Neural cell (in vitro differentiated cells): ENCODE data around the gene SDHAF2. TPM values are rescaled to one million over a fixed set of nuclear protein-coding genes. Genes with fewer than 3 reads are reported as not detected.

Experiments
- H2AFZ ChIP-seq: fragments of 200-600, 300-800 bp; sonication (generic), shearing (Covaris generic); 2 replicates; pipeline ENCODE4 v1.6.0; 2014; ENCODE audit warnings: low read depth, mild to moderate bottlenecking, antibody characterized with exemption, low read length, moderate library complexity
- H3F3A ChIP-seq: fragments of 200-600 bp; shearing (Covaris generic); 2 replicates; pipeline ENCODE4 v1.6.1; 2016; ENCODE audit warnings: mild to moderate bottlenecking, moderate library complexity, mixed read lengths, antibody characterized with exemption, low read length; ENCODE audit not compliant: insufficient read depth, poor library complexity, severe bottlenecking
- H3K27ac ChIP-seq: fragments of 200-600, 300-800 bp; sonication (generic), shearing (Covaris generic); 2 replicates; pipeline ENCODE4 v1.5.1; 2014; ENCODE audit warnings: mild to moderate bottlenecking, low read length, moderate library complexity
- H3K27me3 ChIP-seq: fragments of 300-800, 200-600 bp; sonication (generic), shearing (Covaris generic); 2 replicates; pipeline ENCODE4 v1.6.0; 2014; ENCODE audit warnings: mild to moderate bottlenecking, low read depth, low read length, moderate library complexity; ENCODE audit not compliant: insufficient read depth
- H3K36me3 ChIP-seq: fragments of 300-800, 200-600 bp; sonication (generic), shearing (Covaris generic); 2 replicates; pipeline ENCODE4 v1.5.1; 2014; ENCODE audit warnings: mild to moderate bottlenecking, antibody characterized with exemption, low read length, moderate library complexity; ENCODE audit not compliant: insufficient read depth
- H3K4me2 ChIP-seq: fragments of 300-800, 200-600 bp; sonication (generic), shearing (Covaris generic); 2 replicates; pipeline ENCODE4 v1.6.0; 2014; ENCODE audit warnings: mild to moderate bottlenecking, low read length
- H3K4me3 ChIP-seq: fragments of 300-800, 200-600 bp; sonication (generic), shearing (Covaris generic); 2 replicates; pipeline ENCODE4 v1.5.1; 2014; ENCODE audit warnings: mild to moderate bottlenecking, low read length, moderate library complexity
- H3K79me2 ChIP-seq: fragments of 200-600 bp; shearing (Covaris generic); replicated peaks from 2 replicates; pipeline ENCODE4 v1.6.0; 2014; ENCODE audit warnings: mild to moderate bottlenecking, low read length, moderate library complexity; ENCODE audit not compliant: insufficient read depth
- H3K9ac ChIP-seq: fragments of 300-800, 200-600 bp; sonication (generic), shearing (Covaris generic); 2 replicates; pipeline ENCODE4 v1.6.1; 2016; ENCODE audit warnings: mild to moderate bottlenecking, low read length, mixed read lengths
- H3K9me2 ChIP-seq: fragments of 200-600 bp; shearing (Covaris generic); 2 replicates; pipeline ENCODE4 v1.6.1; 2016; ENCODE audit warnings: mild to moderate bottlenecking, low read length, mixed read lengths; ENCODE audit not compliant: insufficient read depth
- H3K9me3 ChIP-seq: fragments of 200-600, 300-800 bp; sonication (generic), shearing (Covaris generic); 2 replicates; pipeline ENCODE4 v1.6.1; 2016; ENCODE audit warnings: mild to moderate bottlenecking, mixed run types, low read length, moderate library complexity, mixed read lengths
- H4K20me1 ChIP-seq: fragments of 200-600 bp; shearing (Covaris generic); 2 replicates; pipeline ENCODE4 v1.6.1; 2016; ENCODE audit warnings: mild to moderate bottlenecking, mixed run types; ENCODE audit not compliant: insufficient read depth
- EP300 ChIP-seq: fragments of 450-650 bp; conservative IDR thresholded peaks from 2 replicates; pipeline ENCODE4 v1.6.1; 2014; ENCODE audit warnings: antibody characterized with exemption, mild to moderate bottlenecking, moderate library complexity; ENCODE audit not compliant: poor library complexity, severe bottlenecking
- EZH2 ChIP-seq: fragments of 200-600, 300-800 bp; shearing (Covaris generic), sonication (generic); IDR thresholded peaks from 2 replicates; pipeline ENCODE4 v1.6.1; 2014; ENCODE audit warnings: antibody characterized with exemption, low read length, borderline replicate concordance, mild to moderate bottlenecking; ENCODE audit not compliant: insufficient read depth, poor library complexity, severe bottlenecking
- MXI1 ChIP-seq: fragments of 450-650 bp; conservative IDR thresholded peaks from 2 replicates; pipeline ENCODE4 v1.6.1; 2014; ENCODE audit warnings: antibody characterized with exemption, mild to moderate bottlenecking; ENCODE audit not compliant: poor library complexity, severe bottlenecking
- POLR2AphosphoS5 ChIP-seq: IDR thresholded peaks from 2 replicates; pipeline ENCODE4 v1.6.1; 2012
- RAD21 ChIP-seq: fragments of 450-650 bp; conservative IDR thresholded peaks from 2 replicates; pipeline ENCODE4 v1.6.1; 2014; ENCODE audit warnings: antibody characterized with exemption, mild to moderate bottlenecking, moderate library complexity
- SMC3 ChIP-seq: fragments of 450-650 bp; conservative IDR thresholded peaks from 2 replicates; pipeline ENCODE4 v1.6.1; 2014; ENCODE audit warnings: antibody characterized with exemption, mild to moderate bottlenecking, moderate library complexity; ENCODE audit not compliant: poor library complexity
- TAF1 ChIP-seq: IDR thresholded peaks from 2 replicates; pipeline ENCODE4 v1.6.1; 2012; ENCODE audit warnings: low read depth
- polyA plus RNA-seq: library from polyadenylated mRNA; depleted of rRNA; stranded (reverse); fragments of >200 nt; gene quantifications from 2 replicates; pipeline ENCODE4 v1.2.3, GENCODE V29; 2014
- TF ChIP-seq, protein P1 (sequence below): fragments of 450-650 bp; IDR thresholded peaks from 2 replicates; pipeline ENCODE4 v1.5.1; 2014; ENCODE audit warnings: antibody characterized with exemption, mild to moderate bottlenecking, moderate library complexity; ENCODE audit not compliant: poor library complexity, severe bottlenecking
- TF ChIP-seq, protein P2 (sequence below): IDR thresholded peaks from 2 replicates; pipeline ENCODE4 v1.6.1; 2012; ENCODE audit warnings: borderline replicate concordance

Gene SDHAF2
- polyA plus RNA-seq, 1 donor from 2014 or later: 54.5 TPM

DNA sequence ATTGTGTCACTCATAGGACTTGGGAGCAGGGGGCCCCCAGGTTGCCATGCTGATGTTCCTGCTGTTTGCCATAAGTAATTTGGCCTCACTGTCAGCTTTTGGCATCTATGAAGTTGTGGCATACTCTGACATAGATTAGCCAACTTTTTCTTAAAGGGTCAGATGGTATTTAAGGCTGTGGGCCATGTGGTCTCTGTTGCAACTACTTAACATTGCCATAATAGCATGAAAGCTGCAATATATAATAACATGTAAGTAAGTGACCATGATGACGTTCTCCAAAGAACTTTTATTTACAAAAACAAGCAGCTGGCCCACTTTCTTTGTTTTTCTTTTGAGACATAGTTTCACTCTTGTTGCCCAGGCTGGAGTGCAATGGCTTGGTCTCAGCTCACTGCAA lies 39.8 kb upstream of the SDHAF2 start:
- no peak overlapping the region for H3K4me2 ChIP-seq

DNA sequence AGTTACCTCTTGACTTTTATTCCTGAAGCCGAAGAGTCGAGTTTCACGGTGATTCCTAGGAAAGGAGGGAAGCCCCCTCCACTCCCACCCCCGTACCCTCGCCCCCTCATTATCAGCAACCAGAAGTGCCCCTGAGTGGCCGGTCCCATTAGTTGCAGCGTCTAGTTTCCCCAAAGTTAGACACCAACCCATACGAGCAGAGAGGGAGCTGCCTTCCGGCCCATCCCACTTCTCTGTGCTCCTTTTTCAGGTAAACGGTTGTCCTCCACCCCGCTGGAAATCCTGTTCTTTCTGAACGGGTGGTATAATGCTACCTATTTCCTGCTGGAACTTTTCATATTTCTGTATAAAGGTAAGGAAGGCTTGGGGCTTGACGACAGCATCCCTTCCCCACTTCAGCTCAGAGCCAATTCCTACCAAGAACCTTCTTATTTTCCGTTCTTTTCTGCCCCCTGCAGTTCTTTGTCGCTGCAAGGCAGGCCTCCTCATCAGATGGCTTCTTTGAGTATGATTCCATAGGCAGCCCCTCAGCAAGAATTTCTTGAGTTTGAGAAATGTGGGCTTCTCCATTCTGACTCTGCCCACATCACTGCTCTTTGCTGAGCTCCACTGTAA lies 36.8 kb upstream of the SDHAF2 start:
- no peaks in the 10 kb centered on the region for H4K20me1 ChIP-seq
- no peaks in the 10 kb centered on the region for H3K9me3 ChIP-seq
- no peaks in the 10 kb centered on the region for H3K27me3 ChIP-seq
- no peaks in the 10 kb centered on the region for H3K79me2 ChIP-seq
- TF ChIP-seq EZH2 (no peak), MXI1 (no peak), SMC3 (no peak), RAD21 (peak; percentile 32), EP300 (no peak), POLR2AphosphoS5 (no peak), TAF1 (no peak)
- TF ChIP-seq, protein P1, sequence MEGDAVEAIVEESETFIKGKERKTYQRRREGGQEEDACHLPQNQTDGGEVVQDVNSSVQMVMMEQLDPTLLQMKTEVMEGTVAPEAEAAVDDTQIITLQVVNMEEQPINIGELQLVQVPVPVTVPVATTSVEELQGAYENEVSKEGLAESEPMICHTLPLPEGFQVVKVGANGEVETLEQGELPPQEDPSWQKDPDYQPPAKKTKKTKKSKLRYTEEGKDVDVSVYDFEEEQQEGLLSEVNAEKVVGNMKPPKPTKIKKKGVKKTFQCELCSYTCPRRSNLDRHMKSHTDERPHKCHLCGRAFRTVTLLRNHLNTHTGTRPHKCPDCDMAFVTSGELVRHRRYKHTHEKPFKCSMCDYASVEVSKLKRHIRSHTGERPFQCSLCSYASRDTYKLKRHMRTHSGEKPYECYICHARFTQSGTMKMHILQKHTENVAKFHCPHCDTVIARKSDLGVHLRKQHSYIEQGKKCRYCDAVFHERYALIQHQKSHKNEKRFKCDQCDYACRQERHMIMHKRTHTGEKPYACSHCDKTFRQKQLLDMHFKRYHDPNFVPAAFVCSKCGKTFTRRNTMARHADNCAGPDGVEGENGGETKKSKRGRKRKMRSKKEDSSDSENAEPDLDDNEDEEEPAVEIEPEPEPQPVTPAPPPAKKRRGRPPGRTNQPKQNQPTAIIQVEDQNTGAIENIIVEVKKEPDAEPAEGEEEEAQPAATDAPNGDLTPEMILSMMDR: peak; percentile 42
- TF ChIP-seq, protein P2, sequence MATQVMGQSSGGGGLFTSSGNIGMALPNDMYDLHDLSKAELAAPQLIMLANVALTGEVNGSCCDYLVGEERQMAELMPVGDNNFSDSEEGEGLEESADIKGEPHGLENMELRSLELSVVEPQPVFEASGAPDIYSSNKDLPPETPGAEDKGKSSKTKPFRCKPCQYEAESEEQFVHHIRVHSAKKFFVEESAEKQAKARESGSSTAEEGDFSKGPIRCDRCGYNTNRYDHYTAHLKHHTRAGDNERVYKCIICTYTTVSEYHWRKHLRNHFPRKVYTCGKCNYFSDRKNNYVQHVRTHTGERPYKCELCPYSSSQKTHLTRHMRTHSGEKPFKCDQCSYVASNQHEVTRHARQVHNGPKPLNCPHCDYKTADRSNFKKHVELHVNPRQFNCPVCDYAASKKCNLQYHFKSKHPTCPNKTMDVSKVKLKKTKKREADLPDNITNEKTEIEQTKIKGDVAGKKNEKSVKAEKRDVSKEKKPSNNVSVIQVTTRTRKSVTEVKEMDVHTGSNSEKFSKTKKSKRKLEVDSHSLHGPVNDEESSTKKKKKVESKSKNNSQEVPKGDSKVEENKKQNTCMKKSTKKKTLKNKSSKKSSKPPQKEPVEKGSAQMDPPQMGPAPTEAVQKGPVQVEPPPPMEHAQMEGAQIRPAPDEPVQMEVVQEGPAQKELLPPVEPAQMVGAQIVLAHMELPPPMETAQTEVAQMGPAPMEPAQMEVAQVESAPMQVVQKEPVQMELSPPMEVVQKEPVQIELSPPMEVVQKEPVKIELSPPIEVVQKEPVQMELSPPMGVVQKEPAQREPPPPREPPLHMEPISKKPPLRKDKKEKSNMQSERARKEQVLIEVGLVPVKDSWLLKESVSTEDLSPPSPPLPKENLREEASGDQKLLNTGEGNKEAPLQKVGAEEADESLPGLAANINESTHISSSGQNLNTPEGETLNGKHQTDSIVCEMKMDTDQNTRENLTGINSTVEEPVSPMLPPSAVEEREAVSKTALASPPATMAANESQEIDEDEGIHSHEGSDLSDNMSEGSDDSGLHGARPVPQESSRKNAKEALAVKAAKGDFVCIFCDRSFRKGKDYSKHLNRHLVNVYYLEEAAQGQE: peak; percentile 3
- H3K9ac ChIP-seq: peak overlapping the region; percentile 69
- H3K4me2 ChIP-seq: peak overlapping the region; percentile 17
- peak overlapping the region; percentile 40 for H2AFZ ChIP-seq
- no peaks in the 10 kb centered on the region for H3K36me3 ChIP-seq
- H3K27ac ChIP-seq: peak overlapping the region; percentile 42
- H3K4me3 ChIP-seq: peak overlapping the region; percentile 71
- no peaks in the 10 kb centered on the region for H3F3A ChIP-seq
- no peaks in the 10 kb centered on the region for H3K9me2 ChIP-seq

More for the DNA sequence above, 39.8 kb upstream of the SDHAF2 start:
- no peaks in the 10 kb centered on the region for H3K27me3 ChIP-seq
- no peaks in the 10 kb centered on the region for H3K36me3 ChIP-seq
- H3K9me2 ChIP-seq: no peaks in the 10 kb centered on the region
- no peaks in the 10 kb centered on the region for H3K9me3 ChIP-seq
- H3K4me3 ChIP-seq: no peak overlapping the region
- no peaks in the 10 kb centered on the region for H4K20me1 ChIP-seq
- H2AFZ ChIP-seq: no peak overlapping the region
- H3F3A ChIP-seq: no peaks in the 10 kb centered on the region
- H3K9ac ChIP-seq: no peak overlapping the region
- H3K79me2 ChIP-seq: no peaks in the 10 kb centered on the region
- TF ChIP-seq EP300: no peak
- no peak for TF ChIP-seq MXI1
- TF ChIP-seq POLR2AphosphoS5: no peak
- no peak for TF ChIP-seq EZH2
- TF ChIP-seq TAF1: no peak
- TF ChIP-seq RAD21: no peak
- TF ChIP-seq, protein P2: no peak
- TF ChIP-seq SMC3: no peak
- TF ChIP-seq, protein P1: no peak
- H3K27ac ChIP-seq: no peak overlapping the region
